Stimulated activated CD8-positive, alpha-beta memory T cell treated with anti-CD3 and anti-CD28 coated beads, Interleukin-4, amount 100 ng/mL, for 48 hours (primary cell): ENCODE results near the gene STEAP4.
"Not testable (repeated sequence)": the region's sequence is repeated elsewhere in the genome, so short reads cannot be mapped to it uniquely, and the experiment has no call there.

Experiments used
- DNase-seq: peaks from one replicate; pipeline ENCODE4 v3.0.0-alpha.2; 2020

The STEAP4 gene

GRCh38 chr7:88264987-88265386 is 41.7 kb downstream of the STEAP4 start:
- DNase-seq = not testable (repeated sequence)

GRCh38 chr7:88262562-88262961 is 44.1 kb downstream of the STEAP4 start:
- DNase-seq = no peak

- no peak for DNase-seq
Observed at GRCh38 chr7:88260719-88261118, 46.0 kb downstream of the STEAP4 start.

- no peak for DNase-seq
Observed at GRCh38 chr7:88259656-88260380, 46.9 kb downstream of the STEAP4 start.

- DNase-seq = not testable (repeated sequence)
Observed at GRCh38 chr7:88258296-88258695, 48.4 kb downstream of the STEAP4 start.

GRCh38 chr7:88256906-88257305 is 49.8 kb downstream of the STEAP4 start:
- DNase-seq = no peak

- no peak for DNase-seq
Observed at GRCh38 chr7:88254721-88255424, 51.8 kb downstream of the STEAP4 start.

GRCh38 chr7:88253640-88254039 is 53.1 kb downstream of the STEAP4 start:
- DNase-seq = no peak

GRCh38 chr7:88244258-88244657 is 62.4 kb downstream of the STEAP4 start:
- DNase-seq = no peak

- DNase-seq = no peak
Observed at GRCh38 chr7:88243345-88243909, 63.3 kb downstream of the STEAP4 start.

GRCh38 chr7:88239852-88240251 is 66.8 kb downstream of the STEAP4 start:
- DNase-seq = no peak

- DNase-seq = no peak
Observed at GRCh38 chr7:88233828-88234227, 72.9 kb downstream of the STEAP4 start.

GRCh38 chr7:88230646-88231045 is 76.0 kb downstream of the STEAP4 start:
- DNase-seq = no peak

- DNase-seq = no peak
Observed at GRCh38 chr7:88229302-88229995, 77.2 kb downstream of the STEAP4 start.

- no peak for DNase-seq
Observed at GRCh38 chr7:88226886-88227516, 79.7 kb downstream of the STEAP4 start.

GRCh38 chr7:88226201-88226600 is 80.5 kb downstream of the STEAP4 start:
- DNase-seq = no peak

GRCh38 chr7:88224601-88225275 is 82.0 kb downstream of the STEAP4 start:
- no peak for DNase-seq

- no peak for DNase-seq
Observed at GRCh38 chr7:88223265-88223664, 83.4 kb downstream of the STEAP4 start.
